Testis (tissue), 2 donors: ENCODE results near the gene PHYH.

Source experiments
- POLR2A ChIP-seq: fragments of 450-650 bp; IDR thresholded peaks from one replicate; pipeline ENCODE4 v1.6.1; 2017; ENCODE audit warnings: antibody characterized with exemption, mild to moderate bottlenecking, moderate library complexity
- TF ChIP-seq, protein P1 (sequence below), 3 experiments: fragments of 450-650 bp in 2 of 3; fragments of 200-600 bp in 1 of 3; sonication (generic) in 1 of 3; IDR thresholded peaks; one replicate each; pipeline ENCODE4 v1.5.1; 2016 to 2019; ENCODE audit warnings: antibody characterized with exemption in 3 of 3, mild to moderate bottlenecking in 2 of 3, moderate library complexity in 1 of 3

DNA sequence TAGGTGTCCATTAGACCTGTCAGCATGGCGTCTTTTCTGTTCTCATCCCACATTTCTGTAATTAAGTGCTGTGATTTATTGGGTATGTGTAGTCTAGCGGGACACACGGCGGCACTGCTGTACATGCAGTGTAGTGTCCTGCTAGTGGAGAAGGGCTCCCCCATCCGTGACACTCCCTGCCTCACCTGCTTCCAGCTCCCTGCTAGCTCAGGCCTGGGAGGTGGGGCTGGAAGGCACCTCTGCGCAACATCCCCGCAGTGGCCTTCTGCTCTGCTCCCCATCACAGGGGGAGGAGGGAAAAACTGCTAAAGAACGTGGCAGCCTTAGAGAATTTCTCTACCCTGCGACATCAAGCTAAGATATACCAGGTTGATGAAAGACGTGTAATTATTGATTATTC is 28.7 kb upstream of the PHYH start:
- TF ChIP-seq, protein P1, sequence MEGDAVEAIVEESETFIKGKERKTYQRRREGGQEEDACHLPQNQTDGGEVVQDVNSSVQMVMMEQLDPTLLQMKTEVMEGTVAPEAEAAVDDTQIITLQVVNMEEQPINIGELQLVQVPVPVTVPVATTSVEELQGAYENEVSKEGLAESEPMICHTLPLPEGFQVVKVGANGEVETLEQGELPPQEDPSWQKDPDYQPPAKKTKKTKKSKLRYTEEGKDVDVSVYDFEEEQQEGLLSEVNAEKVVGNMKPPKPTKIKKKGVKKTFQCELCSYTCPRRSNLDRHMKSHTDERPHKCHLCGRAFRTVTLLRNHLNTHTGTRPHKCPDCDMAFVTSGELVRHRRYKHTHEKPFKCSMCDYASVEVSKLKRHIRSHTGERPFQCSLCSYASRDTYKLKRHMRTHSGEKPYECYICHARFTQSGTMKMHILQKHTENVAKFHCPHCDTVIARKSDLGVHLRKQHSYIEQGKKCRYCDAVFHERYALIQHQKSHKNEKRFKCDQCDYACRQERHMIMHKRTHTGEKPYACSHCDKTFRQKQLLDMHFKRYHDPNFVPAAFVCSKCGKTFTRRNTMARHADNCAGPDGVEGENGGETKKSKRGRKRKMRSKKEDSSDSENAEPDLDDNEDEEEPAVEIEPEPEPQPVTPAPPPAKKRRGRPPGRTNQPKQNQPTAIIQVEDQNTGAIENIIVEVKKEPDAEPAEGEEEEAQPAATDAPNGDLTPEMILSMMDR (IDR thresholded peaks at IDR 0.05): no peak
- no peak for TF ChIP-seq POLR2A
